ENCODE data around the gene PROX2.

Gene PROX2

GRCh38 chr14:74826574-74826973, 49.4 kb downstream of the PROX2 start:
- Histone ChIP-seq H3K79me2 (ENCODE audit: control insufficient read depth, insufficient read depth, low read length, unreplicated experiment) (no peaks in the 10 kb centered on the region), H3K27ac (ENCODE audit: low read depth, low read length) (no peak overlapping the region), H3K36me3 (ENCODE audit: insufficient read depth, low read length) (peaks cover 21% of the 10 kb centered on the region)

More at GRCh38 chr14:74826574-74826973, 49.4 kb downstream of the PROX2 start:
- Histone ChIP-seq H3K27me3 (ENCODE audit: insufficient read depth, low read length) (no peaks in the 10 kb centered on the region), H3K4me3 (ENCODE audit: low read depth, low read length) (no peak overlapping the region), H3K4me1 (ENCODE audit: control insufficient read depth, insufficient read depth, low read length, unreplicated experiment) (peaks cover 16% of the 10 kb centered on the region), H2AFZ (ENCODE audit: low read length, unreplicated experiment) (no peak overlapping the region)
